ENCODE measurements around the gene ETV5.
"Not testable (repeated sequence)": the region's sequence is repeated elsewhere in the genome, so short reads cannot be mapped to it uniquely, and the experiment has no call there.

ETV5 gene

DNA sequence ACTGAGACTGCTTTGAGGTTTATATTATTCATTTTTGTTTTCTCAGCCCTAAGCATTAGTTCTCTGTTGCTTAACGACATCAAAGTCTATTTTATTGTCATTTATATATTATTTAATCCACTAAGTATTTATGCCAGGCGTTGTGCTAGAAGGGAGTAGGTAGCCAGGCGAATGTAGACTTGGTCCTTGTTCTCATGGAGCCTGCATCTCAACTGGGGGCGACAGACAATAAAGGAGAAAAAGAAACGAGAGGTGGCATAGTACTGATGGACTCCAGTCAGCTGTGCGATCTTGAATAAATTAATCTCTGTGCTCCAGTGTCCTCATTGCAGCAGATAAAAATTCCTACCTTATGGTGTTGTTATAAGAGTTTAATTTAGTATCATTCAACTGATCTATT is 49.7 kb downstream of the ETV5 start:
- no peak for DNase-seq

DNA sequence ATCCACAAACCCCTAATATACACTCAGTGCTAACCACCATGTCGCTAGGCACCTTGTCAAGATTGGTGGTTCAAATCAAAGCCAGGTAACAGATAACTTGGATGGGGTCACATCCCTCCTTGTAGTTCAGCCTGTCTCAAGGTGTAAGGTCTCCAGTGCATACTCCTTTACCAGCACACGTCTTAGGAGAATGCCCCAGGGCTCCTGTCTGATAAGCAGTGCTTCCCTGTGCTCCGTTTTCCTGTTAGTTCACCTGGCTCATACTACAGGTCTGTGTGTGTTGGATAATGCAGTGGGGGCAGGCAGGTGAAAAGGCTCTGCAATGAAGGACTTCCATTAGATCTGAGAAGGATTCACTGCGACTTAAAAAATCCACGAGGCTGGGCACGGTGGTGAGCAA is 50.7 kb downstream of the ETV5 start:
- DNase-seq: no peak

DNA sequence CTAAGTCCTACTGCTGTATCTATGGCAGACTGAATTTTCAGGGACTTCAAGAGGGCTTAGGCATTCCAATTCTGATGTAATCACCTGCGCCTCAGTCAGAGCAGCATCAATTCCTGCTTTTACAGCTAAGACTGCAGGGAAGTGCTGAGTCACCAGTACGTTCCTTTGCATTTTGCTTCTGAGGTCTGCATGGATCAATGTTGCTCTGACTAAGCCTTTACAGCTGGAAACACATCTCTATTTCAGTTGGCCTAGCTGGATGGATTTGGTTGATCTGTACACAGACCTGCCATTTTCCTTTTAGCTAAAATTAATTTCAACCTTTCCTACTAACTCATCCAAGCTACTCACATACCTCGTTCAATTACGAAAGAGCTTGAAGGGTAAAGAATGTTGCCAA is 51.3 kb downstream of the ETV5 start:
- DNase-seq: no peak

DNA sequence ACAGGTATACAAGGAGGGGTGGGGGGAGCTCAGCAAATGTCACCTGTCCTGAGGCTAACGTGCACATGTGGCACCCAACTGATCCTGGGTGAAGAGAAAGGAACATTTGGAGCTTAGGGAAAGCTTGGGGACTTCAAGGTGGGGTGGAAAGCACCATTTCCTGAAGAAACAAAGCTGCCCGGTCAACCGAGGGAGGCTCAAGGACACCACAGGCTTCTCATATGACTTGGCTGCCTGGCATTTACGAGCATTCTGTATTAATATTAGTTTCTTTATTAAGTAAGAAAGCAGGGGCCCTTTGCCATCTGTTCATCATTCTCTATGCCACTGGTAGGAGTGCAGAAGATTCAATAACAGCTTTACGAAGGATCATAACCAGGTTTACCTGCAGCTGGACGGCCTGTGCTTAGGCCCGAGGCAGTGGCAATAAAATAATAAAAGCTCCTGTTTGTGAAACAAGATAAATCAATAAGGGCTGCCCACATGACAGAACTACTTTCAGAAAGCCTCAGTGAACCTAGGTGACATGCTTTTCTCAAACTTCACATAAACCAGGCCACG is 54.0 kb downstream of the ETV5 start:
- DNase-seq: no peak

DNA sequence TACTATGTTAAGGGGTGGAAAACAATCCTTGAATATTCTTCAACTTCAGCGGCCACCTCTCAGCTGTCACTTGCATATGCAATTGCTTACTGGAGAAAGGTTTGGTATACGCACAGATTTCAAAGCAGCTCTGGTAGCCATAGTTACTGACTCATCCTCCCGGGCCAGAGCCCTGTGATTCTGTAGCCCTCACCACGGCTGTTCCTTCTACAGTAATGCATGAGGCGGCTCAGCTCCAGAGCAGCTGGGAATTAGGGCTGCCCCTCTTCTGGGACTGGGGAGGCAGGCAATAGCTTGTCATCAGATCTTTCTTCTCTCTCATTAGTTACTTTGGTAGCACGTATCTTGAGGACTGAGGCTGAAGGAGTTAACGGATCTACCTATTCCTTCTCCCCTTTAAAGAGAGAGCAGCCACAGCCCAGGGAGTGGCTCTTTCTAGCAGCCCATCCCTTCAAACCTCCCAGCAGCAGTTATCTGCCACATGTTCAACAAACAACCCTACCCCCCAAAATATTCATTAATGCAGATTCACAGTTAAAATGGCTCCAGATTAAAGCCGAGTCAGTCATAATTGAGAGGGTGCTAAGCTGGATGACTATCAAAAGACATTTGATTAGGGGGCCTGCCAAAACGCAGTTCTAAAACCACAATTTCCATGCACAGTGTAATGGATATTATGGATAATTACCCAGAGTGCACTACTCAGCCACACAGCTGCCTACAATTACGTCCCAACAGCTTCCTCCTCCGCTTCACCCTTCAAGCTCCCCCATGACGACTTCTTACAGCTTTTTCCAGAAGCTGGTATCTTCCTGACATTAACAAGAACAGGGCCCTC is 54.7 kb downstream of the ETV5 start:
- no peak for DNase-seq

DNA sequence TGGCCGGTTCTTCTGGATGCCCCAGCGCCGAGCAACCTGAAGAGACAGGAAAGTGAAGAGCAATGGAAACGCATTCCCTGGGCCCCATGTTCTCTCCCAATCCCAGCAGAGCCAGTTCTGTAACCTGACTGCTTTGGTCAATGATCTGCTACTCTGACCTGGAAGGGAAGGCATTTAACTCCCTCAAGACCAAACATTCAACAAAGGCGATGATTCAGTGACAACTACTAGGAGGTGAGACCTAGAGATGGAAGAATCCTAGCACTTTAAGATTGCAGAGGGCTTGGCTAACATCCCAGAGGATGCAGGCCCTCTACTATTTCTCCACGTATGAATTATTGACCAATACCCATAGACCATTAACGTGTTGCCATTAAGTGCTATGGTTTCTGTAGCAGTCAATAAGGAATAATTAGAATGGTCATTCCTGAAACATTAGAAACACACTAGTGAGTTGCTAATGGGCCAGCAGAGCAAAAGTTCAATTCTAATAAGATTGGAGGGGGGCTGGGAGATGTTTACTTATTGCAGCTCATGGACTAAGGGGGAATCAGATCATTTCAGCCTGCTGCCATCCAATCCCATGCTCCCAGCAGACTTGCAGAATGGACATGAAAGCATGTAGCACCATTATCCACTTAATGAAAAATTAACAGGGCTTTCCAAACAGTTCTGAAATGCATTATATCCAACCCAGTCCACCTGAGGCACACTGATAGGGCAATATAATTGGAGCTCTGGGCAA is 56.6 kb downstream of the ETV5 start:
- DNase-seq: no peak

DNA sequence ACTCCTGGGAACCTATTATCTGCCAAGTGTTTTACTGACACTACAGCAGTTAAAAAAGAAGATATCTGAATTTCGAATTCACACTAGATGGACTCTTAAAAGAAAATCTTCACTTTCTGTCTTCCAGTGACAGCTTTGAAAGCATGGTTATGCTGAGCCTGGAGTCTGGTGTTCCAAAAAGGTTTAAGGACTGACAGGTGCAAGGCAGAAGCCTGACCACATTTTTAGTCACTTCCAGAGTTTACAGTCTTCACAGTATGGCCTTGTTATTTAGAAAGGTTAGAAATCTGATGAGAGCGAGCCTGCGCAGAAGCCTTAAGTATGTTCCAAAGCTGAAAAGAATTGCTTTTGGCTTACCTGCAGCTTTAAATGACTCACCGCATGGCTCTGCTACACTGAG is 59.9 kb downstream of the ETV5 start:
- DNase-seq: no peak

DNA sequence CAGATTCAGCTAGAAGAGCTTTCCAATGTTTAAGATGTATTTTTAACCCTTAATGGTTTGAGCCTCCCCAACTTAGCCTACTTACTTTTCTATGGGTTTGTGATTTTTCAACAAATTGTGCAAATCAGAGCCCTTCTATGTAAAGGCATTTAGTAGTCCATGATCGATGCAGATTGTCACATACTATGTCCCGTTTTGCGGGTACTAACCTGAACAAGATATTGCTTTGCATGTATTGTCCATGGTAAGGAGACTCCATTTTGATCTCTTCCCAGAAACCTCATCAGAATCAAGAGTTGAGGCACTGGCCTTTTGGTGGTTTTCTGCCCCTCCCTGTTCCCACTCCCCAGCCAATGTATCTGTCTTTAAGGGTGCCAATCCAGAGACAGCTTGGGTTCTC is 60.8 kb downstream of the ETV5 start:
- DNase-seq: no peak

DNA sequence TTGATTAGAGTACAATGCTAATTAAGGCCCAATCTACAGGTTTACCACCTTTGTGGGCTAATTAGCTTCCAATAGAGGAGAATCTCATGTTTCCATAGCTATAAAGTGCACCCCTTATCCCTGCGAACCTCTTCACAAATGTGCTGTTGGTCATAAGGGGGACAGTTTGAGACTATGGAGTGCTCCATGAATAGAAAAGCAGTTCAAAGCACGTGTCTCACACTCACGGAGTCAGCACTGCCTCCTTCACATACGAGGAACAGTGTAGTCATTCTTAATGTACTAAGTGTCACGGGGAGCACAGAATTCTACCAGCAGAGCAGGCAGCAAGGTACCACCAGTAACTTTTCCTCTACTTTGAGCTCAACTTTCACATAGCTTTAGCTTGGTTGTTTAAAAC is 62.1 kb downstream of the ETV5 start:
- no peak for DNase-seq

DNA sequence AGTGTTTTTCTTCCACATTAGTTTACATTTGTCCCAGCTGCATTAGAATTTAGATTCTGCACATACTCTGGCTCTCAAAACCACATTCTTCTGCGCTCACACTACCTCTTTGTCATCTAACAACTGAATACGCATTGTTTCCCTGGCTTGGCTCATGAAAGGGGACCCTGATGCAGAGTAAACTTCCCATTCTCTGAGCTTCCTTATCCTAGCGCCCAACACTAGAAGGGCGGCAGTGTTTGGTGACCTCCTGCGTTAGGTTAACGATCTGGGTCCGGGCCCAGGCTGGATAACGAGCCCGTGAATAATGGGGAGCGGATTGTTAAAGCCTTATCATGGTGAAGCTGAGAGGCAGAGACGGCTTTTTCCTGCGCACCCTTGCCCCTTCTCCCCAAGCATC is 63.9 kb downstream of the ETV5 start:
- DNase-seq: no peak

DNA sequence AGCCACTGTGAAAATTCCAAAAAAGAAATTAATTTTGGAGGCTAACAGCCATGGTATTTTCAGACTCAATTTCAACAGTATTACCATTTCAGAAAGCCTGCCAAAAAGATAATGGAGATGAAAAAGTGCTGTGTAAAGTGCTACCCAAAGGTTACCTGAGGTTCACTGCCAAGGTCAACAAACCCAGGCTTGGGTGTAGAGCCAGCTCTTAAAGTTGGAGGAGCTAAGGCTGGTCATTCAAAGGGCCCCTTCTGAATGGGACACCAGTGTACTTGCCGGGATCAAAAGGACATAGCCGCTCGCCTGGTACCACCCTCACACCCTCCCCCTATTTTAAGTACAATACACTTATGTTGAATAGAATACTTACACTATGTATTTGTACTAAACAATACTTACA is 64.5 kb downstream of the ETV5 start:
- DNase-seq: no peak

DNA sequence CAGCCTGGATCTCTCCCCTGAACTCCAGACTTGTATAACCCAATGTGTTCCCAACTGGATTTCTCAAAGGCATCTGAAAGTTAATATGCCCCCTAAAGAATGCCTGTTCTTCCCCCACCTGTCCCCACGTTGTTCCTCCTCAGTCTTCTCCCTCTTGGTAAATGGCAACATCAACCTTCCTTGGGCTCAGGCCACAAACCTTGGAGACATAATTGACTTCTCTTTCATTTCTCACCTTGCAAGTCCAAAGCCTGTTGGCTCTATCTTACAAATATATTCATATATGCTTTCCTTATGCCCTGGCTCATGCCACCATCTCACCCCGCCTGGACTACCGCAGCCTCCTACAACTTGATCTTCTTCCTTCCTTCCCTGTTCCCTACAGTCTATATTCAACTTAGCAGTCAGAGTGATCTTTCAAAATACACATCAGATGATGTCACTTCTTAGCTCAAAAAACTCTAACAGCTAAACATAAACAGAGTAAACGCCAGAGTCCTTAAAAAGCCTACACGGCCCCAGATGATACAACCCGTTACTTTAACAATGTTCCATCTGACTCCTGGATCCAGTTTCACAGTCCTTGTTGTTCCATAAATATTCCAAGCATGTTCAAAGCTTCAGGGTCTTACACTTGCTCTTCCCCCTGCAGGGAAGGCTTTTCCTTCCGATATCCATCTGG is 66.2 kb downstream of the ETV5 start:
- no peak for DNase-seq

DNA sequence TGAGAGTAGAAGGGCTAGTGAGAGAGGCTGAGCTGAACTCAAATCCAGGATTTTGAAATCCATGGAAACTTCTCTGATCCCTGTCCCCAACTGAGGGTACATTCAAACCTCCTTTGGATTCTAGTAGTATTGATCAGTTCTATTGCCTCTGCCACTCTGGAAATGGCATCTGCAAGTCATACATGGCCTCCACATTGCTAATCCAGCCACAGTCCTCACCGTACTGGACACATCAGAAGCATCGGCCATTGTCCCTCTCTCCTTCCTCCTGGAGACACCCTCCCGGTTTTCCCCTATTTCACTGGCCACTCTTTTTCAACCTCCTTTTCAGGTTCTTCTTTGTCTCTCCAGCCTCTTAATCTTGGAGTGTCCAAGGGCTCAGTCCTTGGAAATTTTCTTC is 66.9 kb downstream of the ETV5 start:
- no peak for DNase-seq

DNA sequence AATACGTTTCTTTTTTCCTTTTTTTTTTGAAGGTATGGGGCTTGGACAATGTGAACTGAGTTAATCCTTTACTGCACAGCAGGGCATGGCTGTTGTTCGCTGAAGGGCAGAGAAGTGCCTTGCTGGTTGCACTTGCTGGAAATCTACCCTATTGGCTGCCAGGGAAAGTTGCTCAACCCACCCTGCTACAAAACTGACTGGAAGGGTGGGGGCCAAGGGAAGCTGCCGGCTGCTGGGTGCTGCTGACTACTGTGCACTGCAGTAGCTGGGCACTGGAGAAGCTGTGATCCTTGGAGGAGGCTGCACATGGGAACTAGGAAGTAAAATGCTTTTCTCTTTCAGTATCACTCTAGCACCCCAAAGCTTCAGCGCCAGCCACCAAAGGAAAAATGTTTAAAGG is 70.5 kb downstream of the ETV5 start:
- DNase-seq: no peak

DNA sequence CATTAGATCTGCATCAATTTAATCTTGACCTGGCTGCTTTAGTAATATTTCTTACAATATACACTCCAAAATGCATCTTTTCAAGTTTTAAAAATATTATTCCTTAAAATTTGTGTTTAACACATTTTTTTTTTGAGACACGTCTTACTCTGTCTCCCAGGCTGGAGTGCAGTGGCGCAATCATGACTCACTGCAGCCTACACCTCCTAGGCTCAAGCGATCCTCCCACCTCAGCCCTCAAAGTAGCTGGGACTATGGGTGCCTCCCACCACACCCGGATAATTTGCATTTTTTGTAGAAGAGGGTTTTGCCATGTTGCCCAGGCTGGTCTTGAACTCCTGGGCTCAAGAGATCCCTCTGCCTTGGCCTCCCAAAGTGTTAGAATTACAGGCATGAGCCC is 73.6 kb downstream of the ETV5 start:
- DNase-seq: no peak

DNA sequence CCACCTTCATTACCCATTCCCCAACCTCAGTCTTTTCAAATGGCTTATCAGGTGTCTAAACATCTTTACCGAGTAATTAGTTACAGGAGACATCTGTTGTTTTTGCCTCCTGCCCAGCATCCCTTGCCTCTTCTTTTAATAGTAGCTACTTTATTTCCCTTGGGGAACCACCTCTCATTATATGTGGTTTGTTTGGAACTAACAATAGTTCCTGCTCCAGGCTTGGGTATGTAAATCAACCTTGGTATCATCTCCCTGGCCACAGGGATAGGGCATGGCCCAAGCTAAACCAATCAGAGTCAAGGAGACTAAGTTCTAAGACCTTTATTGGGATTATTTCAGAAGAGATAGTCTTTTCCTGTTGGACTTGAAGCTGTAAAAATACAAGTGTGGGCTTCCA is 76.6 kb downstream of the ETV5 start:
- DNase-seq: no peak

DNA sequence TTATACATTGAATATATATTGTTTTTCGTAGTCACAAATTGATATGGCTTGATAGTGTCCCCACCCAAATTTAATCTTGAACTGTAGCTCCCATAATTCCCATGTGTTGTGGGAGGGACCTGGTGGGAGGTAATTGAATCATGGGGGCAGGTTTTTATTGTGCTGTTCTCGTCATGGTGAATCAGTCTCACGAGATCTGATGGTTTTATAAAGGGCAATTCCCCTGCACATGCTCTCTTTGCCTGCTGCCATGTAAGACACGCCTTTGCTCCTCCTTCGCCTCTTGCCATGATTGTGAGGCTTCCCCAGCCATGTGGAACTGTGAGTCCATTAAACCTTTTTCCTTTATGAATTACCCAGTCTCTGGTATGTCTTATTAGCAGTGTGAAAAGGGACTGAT is 82.9 kb downstream of the ETV5 start:
- DNase-seq: not testable (repeated sequence)

DNA sequence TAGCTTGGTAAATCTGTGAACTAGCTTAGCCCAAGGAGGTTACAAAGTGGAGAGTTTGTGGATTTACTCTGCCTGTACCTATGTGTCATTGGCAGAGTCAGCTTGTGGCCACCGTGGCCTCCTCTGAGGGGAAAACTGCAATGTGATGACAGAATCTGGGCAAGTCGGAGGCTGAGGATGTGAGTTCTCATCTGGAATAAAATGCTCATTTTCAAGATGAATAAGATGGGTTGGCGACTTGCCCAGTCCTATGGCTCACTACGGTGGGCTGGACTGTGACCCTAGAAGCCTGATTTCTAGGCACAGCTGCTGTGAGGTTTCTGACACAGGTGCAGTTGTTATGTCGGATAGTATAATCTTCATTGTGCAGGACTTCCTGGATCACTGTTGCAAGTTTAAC is 83.7 kb downstream of the ETV5 start:
- no peak for DNase-seq

DNA sequence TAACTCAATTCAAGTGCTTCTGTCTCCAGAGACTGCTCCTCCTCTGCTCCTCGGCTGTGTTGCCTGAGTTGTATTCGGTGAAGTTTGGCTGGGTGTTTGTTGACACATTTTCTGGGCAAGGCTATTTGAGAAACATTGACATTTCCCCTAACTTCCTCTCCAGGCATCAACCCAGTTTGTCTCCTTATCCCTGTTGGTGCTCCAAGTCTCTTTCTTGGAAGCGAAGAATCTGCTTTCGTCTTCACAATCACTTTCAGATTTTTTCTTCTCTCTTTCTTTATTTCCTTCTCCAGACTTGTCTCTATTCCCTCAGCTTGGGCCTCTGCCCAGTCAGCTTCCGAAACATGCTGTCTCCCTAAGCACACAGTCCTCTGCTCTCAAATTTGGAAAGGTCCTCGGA is 84.7 kb downstream of the ETV5 start:
- no peak for DNase-seq

DNA sequence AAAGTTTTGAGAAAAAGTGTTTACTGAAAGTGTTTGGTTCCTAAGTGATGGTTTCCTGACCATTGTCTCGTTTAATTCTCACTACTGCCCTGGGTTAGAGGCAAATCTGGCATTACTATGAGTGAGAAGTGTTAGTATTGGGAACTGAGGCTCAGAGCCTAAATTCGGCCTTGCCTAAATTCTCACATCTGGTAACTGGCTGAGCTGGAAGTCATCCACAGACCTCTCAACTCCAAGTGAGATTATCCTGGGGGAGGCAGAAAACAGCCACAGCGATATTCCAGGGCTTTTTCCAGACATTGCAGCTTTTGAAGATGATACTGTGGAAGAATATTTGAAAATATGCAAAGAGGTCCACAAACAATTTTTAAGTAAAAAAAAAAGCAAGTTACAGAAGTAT is 86.0 kb downstream of the ETV5 start:
- DNase-seq: no peak

DNA sequence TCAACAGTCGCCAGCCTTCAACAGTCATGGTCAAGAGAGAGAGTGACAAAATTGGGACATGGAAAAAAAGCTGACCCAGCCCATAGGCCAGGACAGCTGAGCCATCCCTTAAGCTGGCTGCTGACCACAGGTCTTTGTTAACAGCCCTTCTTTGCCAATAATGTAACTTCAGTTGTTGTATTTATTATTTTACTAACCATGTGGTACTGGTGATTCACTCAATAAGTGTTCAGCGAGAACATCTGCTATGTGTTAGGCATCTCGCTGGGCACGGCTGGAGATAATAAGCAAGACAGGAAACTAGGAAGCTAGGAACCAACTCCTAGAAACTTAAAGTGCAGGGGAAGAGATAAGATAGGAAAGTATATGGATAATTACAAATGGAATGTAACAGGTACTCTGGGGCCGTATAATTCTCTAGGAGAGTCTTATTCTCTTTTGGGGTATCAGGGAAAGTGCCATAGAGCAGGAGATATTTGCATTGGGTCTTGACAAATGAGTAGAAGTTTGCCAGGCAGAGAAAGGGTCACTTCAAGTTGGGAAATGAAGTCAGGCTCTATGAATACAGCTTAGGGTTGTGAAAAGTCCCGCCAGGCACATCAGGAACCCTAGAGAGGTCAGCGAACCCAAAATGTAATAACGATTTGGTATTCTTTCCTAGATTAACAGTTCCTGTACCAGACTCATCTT is 87.1 kb downstream of the ETV5 start:
- no peak for DNase-seq

DNA sequence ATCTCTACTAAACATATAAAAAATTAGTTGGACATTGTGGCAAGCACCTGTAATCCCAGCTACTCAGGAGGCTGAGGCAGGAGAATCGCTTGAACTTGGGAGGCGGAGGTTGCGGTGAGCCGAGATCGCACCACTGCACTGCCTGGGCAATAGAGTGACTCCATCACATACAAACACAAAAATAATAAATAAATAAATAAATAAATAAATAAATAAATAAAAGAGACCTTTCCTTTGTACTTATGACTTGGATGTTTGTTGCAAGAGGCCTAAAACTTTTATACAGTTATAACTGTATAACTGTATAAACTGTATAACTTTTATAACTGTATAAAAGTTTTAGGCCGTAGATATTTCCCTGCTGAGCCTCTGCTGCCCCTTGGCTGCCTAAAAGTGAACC is 87.6 kb downstream of the ETV5 start:
- DNase-seq: not testable (repeated sequence)

DNA sequence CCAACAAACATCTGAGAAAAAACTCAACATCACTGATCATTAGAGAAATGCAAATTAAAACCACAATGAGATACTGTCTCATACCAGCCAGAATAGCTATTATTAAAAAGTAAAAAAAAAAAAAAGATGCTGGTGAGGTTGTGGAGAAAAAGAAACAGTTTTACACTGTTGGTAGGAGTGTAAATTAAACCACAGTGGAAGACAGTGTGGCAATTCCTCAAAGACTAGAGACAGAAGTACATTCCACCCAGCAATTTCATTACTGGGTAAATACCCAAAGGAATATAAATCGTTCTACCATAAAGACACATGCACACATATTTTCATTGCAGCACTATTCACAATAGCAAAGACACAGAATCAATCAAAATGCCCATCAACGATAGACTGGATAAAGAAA is 89.6 kb downstream of the ETV5 start:
- not testable (repeated sequence) for DNase-seq

Measured in activated CD4-positive, alpha-beta T cell treated with anti-CD3 and anti-CD28 coated beads, Interleukin-2, amount 50 U/mL, for 4 hours (primary cell).